ENCODE data around the gene CHCHD1. TPM values are rescaled to one million over a fixed set of nuclear protein-coding genes. Genes with fewer than 3 reads are reported as not detected.

CHCHD1 gene
- total RNA-seq, 1 experiment from 2014 or later = 19.5 TPM

- intact Hi-C loops (cut with micrococcal nuclease) = loop anchor here (2.0 kb wide), 1 partner anchor 68 kb away; no protein-coding TSS in a partner anchor
Observed at GRCh38 chr10:73810735-73811465, 29.1 kb downstream of the CHCHD1 start.

GRCh38 chr10:73812657-73813056, 30.8 kb downstream of the CHCHD1 start:
- POLR2A ChIA-PET = interaction anchor here (0.6 to 1.5 kb wide), 7 partner anchors 9 to 71 kb away, joined by 3 to 8 read pairs (median 4); partner anchors contain the start of genes CHCHD1 and ZSWIM8
- H3K4me1 Mint-ChIP-seq (ENCODE audit: insufficient read depth, unreplicated experiment) = peaks cover 14% of the 10 kb centered on the region
- no peak overlapping the region for H3K27ac Mint-ChIP-seq (ENCODE audit: low read depth, unreplicated experiment)
- CTCF ChIA-PET = interaction anchor here (0.6 to 1.0 kb wide), 3 partner anchors 22 to 126 kb away, joined by 3 to 4 read pairs (median 3); no protein-coding TSS in a partner anchor
- no peaks in the 10 kb centered on the region for H3K27me3 Mint-ChIP-seq (ENCODE audit: insufficient read depth, unreplicated experiment)
- BruUV-seq (replicated peaks) = no TSS peak
- no peak overlapping the region for H3K4me3 Mint-ChIP-seq (ENCODE audit: unreplicated experiment)
- intact Hi-C loops (cut with micrococcal nuclease) = no loop called here
- no peak for DNase-seq (ENCODE audit: unreplicated experiment)
- TF ChIP-seq, protein P1, sequence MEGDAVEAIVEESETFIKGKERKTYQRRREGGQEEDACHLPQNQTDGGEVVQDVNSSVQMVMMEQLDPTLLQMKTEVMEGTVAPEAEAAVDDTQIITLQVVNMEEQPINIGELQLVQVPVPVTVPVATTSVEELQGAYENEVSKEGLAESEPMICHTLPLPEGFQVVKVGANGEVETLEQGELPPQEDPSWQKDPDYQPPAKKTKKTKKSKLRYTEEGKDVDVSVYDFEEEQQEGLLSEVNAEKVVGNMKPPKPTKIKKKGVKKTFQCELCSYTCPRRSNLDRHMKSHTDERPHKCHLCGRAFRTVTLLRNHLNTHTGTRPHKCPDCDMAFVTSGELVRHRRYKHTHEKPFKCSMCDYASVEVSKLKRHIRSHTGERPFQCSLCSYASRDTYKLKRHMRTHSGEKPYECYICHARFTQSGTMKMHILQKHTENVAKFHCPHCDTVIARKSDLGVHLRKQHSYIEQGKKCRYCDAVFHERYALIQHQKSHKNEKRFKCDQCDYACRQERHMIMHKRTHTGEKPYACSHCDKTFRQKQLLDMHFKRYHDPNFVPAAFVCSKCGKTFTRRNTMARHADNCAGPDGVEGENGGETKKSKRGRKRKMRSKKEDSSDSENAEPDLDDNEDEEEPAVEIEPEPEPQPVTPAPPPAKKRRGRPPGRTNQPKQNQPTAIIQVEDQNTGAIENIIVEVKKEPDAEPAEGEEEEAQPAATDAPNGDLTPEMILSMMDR (IDR thresholded peaks at IDR 0.05; ENCODE audit: unreplicated experiment) = no peak
- no peaks in the 10 kb centered on the region for H3K9me3 Mint-ChIP-seq (ENCODE audit: unreplicated experiment)
- peaks cover 22% of the 10 kb centered on the region for H3K36me3 Mint-ChIP-seq (ENCODE audit: insufficient read depth, unreplicated experiment)

More at GRCh38 chr10:73810735-73811465, 29.1 kb downstream of the CHCHD1 start:
- Mint-ChIP-seq H3K4me1 (ENCODE audit: insufficient read depth, unreplicated experiment) (peaks cover 14% of the 10 kb centered on the region), H3K9me3 (ENCODE audit: unreplicated experiment) (no peaks in the 10 kb centered on the region), H3K36me3 (ENCODE audit: insufficient read depth, unreplicated experiment) (peaks cover 32% of the 10 kb centered on the region), H3K27me3 (ENCODE audit: insufficient read depth, unreplicated experiment) (no peaks in the 10 kb centered on the region), H3K4me3 (ENCODE audit: unreplicated experiment) (peak overlapping the region; percentile 72), H3K27ac (ENCODE audit: low read depth, unreplicated experiment) (peak overlapping the region; percentile 19)
- ChIA-PET CTCF (interaction anchor here (1.9 kb wide), 1 partner anchor 129 kb away, joined by 7 read pairs; no protein-coding TSS in a partner anchor), POLR2A (interaction anchor here (0.6 to 2.8 kb wide), 13 partner anchors 8 to 122 kb away, joined by 3 to 53 read pairs (median 5); partner anchors contain the start of genes CHCHD1 and ZSWIM8)
- TF ChIP-seq, protein P1 (IDR thresholded peaks at IDR 0.05; ENCODE audit: unreplicated experiment) = no peak
- no TSS peak for BruUV-seq (replicated peaks)
- no peak for DNase-seq (ENCODE audit: unreplicated experiment)

DNA sequence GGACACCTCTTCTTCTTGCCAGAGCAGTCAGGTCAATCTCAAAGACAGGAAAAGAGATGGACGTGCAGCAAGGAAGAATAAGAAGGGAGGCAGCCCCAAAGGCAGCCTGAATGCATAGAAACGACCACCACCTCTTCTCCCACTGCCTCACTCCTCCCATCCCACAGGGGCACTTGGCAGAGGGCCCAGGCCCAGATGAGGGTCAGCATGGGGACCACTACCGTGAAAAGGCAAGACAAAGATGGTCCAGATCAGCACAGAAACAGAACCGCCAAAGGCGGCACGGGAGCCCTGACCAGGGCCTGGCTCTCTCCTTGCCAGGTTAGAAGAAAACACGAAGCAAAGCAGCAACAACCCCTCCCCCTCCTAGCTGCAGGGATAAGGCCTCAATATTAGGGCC, 31.5 kb downstream of the CHCHD1 start:
- intact Hi-C loops (cut with micrococcal nuclease) = no loop called here
- H3K27me3 Mint-ChIP-seq (ENCODE audit: insufficient read depth, unreplicated experiment) = no peaks in the 10 kb centered on the region
- DNase-seq (ENCODE audit: unreplicated experiment) = no peak
- H3K4me3 Mint-ChIP-seq (ENCODE audit: unreplicated experiment) = no peak overlapping the region
- H3K4me1 Mint-ChIP-seq (ENCODE audit: insufficient read depth, unreplicated experiment) = peaks cover 15% of the 10 kb centered on the region
- POLR2A ChIA-PET = interaction anchor here (0.7 to 1.3 kb wide), 3 partner anchors 12 to 120 kb away, joined by 3 to 4 read pairs (median 3); no protein-coding TSS in a partner anchor
- no TSS peak for BruUV-seq (replicated peaks)
- no peak overlapping the region for H3K27ac Mint-ChIP-seq (ENCODE audit: low read depth, unreplicated experiment)
- no peaks in the 10 kb centered on the region for H3K9me3 Mint-ChIP-seq (ENCODE audit: unreplicated experiment)
- TF ChIP-seq, protein P1 (IDR thresholded peaks at IDR 0.05; ENCODE audit: unreplicated experiment) = no peak
- CTCF ChIA-PET = no interaction called here
- H3K36me3 Mint-ChIP-seq (ENCODE audit: insufficient read depth, unreplicated experiment) = peaks cover 22% of the 10 kb centered on the region

- peaks cover 25% of the 10 kb centered on the region for H3K4me1 Mint-ChIP-seq (ENCODE audit: insufficient read depth, unreplicated experiment)
Observed at GRCh38 chr10:73814276-73814895, 32.5 kb downstream of the CHCHD1 start.

More at GRCh38 chr10:73814276-73814895, 32.5 kb downstream of the CHCHD1 start:
- Mint-ChIP-seq H3K27me3 (ENCODE audit: insufficient read depth, unreplicated experiment) (no peaks in the 10 kb centered on the region), H3K36me3 (ENCODE audit: insufficient read depth, unreplicated experiment) (peaks cover 16% of the 10 kb centered on the region), H3K27ac (ENCODE audit: low read depth, unreplicated experiment) (no peak overlapping the region), H3K4me3 (ENCODE audit: unreplicated experiment) (no peak overlapping the region), H3K9me3 (ENCODE audit: unreplicated experiment) (no peaks in the 10 kb centered on the region)
- TF ChIP-seq, protein P1 (IDR thresholded peaks at IDR 0.05; ENCODE audit: unreplicated experiment) = no peak
- no TSS peak for BruUV-seq (replicated peaks)
- intact Hi-C loops (cut with micrococcal nuclease) = no loop called here
- CTCF ChIA-PET = interaction anchor here (0.6 to 1.0 kb wide), 4 partner anchors 16 to 334 kb away, joined by 3 to 7 read pairs (median 3); no protein-coding TSS in a partner anchor
- POLR2A ChIA-PET = interaction anchor here (0.8 to 1.0 kb wide), 2 partner anchors 11 to 84 kb away, joined by 3 to 4 read pairs; no protein-coding TSS in a partner anchor
- no peak for DNase-seq (ENCODE audit: unreplicated experiment)
